Measurements from ENCODE around the gene MORC2. TPM values are rescaled to one million over a fixed set of nuclear protein-coding genes. Genes with fewer than 3 reads are reported as not detected.

The MORC2 gene
- total and polyA plus RNA-seq, 2 donors (not counting 1 experiment from before 2014, with no cell fraction given): 10.1 to 23.1 TPM

DNA sequence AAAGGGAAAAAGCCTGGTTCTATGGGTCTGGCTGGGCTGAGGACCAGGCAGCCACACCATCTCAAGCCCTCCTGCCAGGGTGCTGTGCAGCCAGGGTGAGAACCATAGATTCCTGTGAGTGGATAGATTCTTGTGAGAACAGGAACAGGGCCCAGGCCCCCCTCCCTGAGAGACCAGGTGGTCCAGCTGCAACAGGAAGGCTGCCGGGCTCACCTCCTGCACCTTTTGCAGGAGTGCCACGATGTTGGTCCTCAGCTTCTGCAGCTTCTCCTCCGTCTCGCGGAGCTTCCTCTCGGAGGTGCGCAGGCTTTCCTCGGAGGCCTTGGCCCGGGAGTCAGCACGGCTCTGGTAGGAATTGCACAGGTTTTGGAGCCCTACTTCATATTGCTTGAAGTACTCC is 40.8 kb downstream of the MORC2 start:
- no peaks in the 10 kb centered on the region for H3K9me3 ChIP-seq (ENCODE audit: control insufficient read depth, insufficient read depth, low read depth, low read length)
- TF ChIP-seq, protein P1, sequence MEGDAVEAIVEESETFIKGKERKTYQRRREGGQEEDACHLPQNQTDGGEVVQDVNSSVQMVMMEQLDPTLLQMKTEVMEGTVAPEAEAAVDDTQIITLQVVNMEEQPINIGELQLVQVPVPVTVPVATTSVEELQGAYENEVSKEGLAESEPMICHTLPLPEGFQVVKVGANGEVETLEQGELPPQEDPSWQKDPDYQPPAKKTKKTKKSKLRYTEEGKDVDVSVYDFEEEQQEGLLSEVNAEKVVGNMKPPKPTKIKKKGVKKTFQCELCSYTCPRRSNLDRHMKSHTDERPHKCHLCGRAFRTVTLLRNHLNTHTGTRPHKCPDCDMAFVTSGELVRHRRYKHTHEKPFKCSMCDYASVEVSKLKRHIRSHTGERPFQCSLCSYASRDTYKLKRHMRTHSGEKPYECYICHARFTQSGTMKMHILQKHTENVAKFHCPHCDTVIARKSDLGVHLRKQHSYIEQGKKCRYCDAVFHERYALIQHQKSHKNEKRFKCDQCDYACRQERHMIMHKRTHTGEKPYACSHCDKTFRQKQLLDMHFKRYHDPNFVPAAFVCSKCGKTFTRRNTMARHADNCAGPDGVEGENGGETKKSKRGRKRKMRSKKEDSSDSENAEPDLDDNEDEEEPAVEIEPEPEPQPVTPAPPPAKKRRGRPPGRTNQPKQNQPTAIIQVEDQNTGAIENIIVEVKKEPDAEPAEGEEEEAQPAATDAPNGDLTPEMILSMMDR (conservative IDR thresholded peaks at IDR 0.05 in 1 of 2, IDR thresholded peaks at IDR 0.05 in 1 of 2; ENCODE audit: low read depth in 1 of 2, low read length in 2 of 2): no peak
- no peak for TF ChIP-seq EZH2 (IDR thresholded peaks at IDR 0.05; ENCODE audit: low read length, missing control alignments)
- H3K27ac ChIP-seq (ENCODE audit: insufficient read depth, low read length): no peak overlapping the region

DNA sequence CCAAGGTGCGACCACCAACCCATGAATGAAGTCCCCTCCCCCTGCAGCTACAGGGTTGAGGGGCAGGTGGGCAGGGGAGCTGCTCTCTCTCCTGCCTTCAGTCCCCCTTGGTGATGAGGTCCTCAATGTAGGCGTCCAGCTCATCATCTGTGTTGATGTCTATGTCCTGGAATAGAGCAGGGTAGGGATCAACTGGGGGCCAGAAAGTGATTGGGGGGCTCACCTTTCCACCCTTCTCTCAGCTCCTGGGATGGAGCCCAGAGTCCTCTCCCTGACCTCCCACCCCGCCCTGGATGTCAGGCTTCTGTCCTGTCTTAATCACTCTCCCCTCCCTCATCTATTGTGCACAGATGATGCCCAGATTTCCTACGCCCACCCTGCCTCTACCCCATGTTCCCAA is 41.9 kb downstream of the MORC2 start:
- Histone ChIP-seq H3K79me2 (ENCODE audit: control insufficient read depth, insufficient read depth, low read length) (no peaks in the 10 kb centered on the region), H2AFZ (ENCODE audit: low read length) (no peak overlapping the region), H3K36me3 (ENCODE audit: control insufficient read depth, insufficient read depth, low read length) (peaks cover 20% of the 10 kb centered on the region), H3K9ac (ENCODE audit: insufficient read depth, low read length) (no peak overlapping the region), H4K20me1 (ENCODE audit: control insufficient read depth, extremely low read depth, insufficient read depth, low read length) (no peaks in the 10 kb centered on the region), H3K4me3 (replicated peaks in 1 of 4; ENCODE audit: control extremely low read depth in 1 of 4, insufficient read depth in 1 of 4, low read depth in 3 of 4, low read length in 4 of 4) (no peak overlapping the region), H3K27ac (ENCODE audit: insufficient read depth, low read length) (no peak overlapping the region), H3K4me2 (ENCODE audit: extremely low read depth, insufficient read depth, low read length) (no peak overlapping the region), H3K27me3 (ENCODE audit: control insufficient read depth, insufficient read depth, low read length) (no peaks in the 10 kb centered on the region), H3K9me3 (ENCODE audit: control insufficient read depth, insufficient read depth, low read depth, low read length) (no peaks in the 10 kb centered on the region), H3K4me1 (ENCODE audit: control insufficient read depth, extremely low read depth, insufficient read depth, low read length) (no peaks in the 10 kb centered on the region)
- no peak for TF ChIP-seq EZH2 (IDR thresholded peaks at IDR 0.05; ENCODE audit: low read length, missing control alignments)
- no peak for DNase-seq (ENCODE audit: low read depth in 2 of 2)

More for the DNA sequence above, 40.8 kb downstream of the MORC2 start:
- no peak overlapping the region for H3K9ac ChIP-seq (ENCODE audit: insufficient read depth, low read length)
- H3K4me2 ChIP-seq (ENCODE audit: extremely low read depth, insufficient read depth, low read length): no peak overlapping the region
- no peak for DNase-seq (ENCODE audit: low read depth in 2 of 2)
- H3K79me2 ChIP-seq (ENCODE audit: control insufficient read depth, insufficient read depth, low read length): no peaks in the 10 kb centered on the region
- no peaks in the 10 kb centered on the region for H3K27me3 ChIP-seq (ENCODE audit: control insufficient read depth, insufficient read depth, low read length)
- H3K4me1 ChIP-seq (ENCODE audit: control insufficient read depth, extremely low read depth, insufficient read depth, low read length): no peaks in the 10 kb centered on the region
- no peaks in the 10 kb centered on the region for H4K20me1 ChIP-seq (ENCODE audit: control insufficient read depth, extremely low read depth, insufficient read depth, low read length)
- H2AFZ ChIP-seq (ENCODE audit: low read length): no peak overlapping the region
- H3K4me3 ChIP-seq (replicated peaks in 1 of 4; ENCODE audit: control extremely low read depth in 1 of 4, insufficient read depth in 1 of 4, low read depth in 3 of 4, low read length in 4 of 4): no peak overlapping the region
- peaks cover 26% of the 10 kb centered on the region for H3K36me3 ChIP-seq (ENCODE audit: control insufficient read depth, insufficient read depth, low read length)

DNA sequence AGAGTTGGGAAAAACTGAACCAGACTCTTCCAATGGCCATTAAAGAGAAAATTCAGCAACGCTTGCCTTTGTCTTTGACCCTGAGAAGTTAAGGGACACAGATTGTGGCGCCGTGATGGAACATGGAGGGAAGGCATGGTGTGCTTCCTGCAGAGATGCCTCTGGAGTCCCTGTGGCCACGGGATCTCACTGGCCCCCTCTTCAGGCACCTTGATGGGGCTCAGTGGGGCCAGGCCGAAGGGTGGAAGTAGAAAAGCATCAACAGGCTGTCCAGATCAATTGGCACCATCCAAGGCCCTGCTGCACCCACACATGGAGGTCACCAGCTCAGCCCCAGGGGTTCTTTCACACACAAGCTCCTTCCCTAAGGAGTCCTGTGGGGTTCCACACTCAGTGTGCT is 42.9 kb downstream of the MORC2 start:
- Histone ChIP-seq H3K9ac (ENCODE audit: insufficient read depth, low read length) (no peak overlapping the region), H3K79me2 (ENCODE audit: control insufficient read depth, insufficient read depth, low read length) (no peaks in the 10 kb centered on the region), H2AFZ (ENCODE audit: low read length) (no peak overlapping the region), H3K27ac (ENCODE audit: insufficient read depth, low read length) (no peak overlapping the region), H3K4me1 (ENCODE audit: control insufficient read depth, extremely low read depth, insufficient read depth, low read length) (no peaks in the 10 kb centered on the region), H4K20me1 (ENCODE audit: control insufficient read depth, extremely low read depth, insufficient read depth, low read length) (no peaks in the 10 kb centered on the region), H3K36me3 (ENCODE audit: control insufficient read depth, insufficient read depth, low read length) (peaks cover 14% of the 10 kb centered on the region), H3K4me2 (ENCODE audit: extremely low read depth, insufficient read depth, low read length) (no peak overlapping the region), H3K27me3 (ENCODE audit: control insufficient read depth, insufficient read depth, low read length) (no peaks in the 10 kb centered on the region), H3K9me3 (ENCODE audit: control insufficient read depth, insufficient read depth, low read depth, low read length) (no peaks in the 10 kb centered on the region), H3K4me3 (replicated peaks in 1 of 4; ENCODE audit: control extremely low read depth in 1 of 4, insufficient read depth in 1 of 4, low read depth in 3 of 4, low read length in 4 of 4) (no peak overlapping the region)
- TF ChIP-seq, protein P1 (conservative IDR thresholded peaks at IDR 0.05 in 1 of 2, IDR thresholded peaks at IDR 0.05 in 1 of 2; ENCODE audit: low read depth in 1 of 2, low read length in 2 of 2): no peak
- TF ChIP-seq EZH2 (IDR thresholded peaks at IDR 0.05; ENCODE audit: low read length, missing control alignments): no peak
- DNase-seq (ENCODE audit: low read depth in 2 of 2): no peak
